Hepatocyte (in vitro differentiated cells): ENCODE results near the gene SPHK1. TPM values are rescaled to one million over a fixed set of nuclear protein-coding genes. Genes with fewer than 3 reads are reported as not detected.

Experiments used
- DNase-seq: peaks from one replicate; pipeline ENCODE4 v3.0.0-alpha.2; 2016; ENCODE audit warnings: low spot score
- H2AFZ ChIP-seq: fragments of 200-600 bp; sonication (generic); 2 replicates; pipeline ENCODE4 v1.6.0; 2016; ENCODE audit warnings: antibody characterized with exemption, mild to moderate bottlenecking
- H3K27ac ChIP-seq: fragments of 200-600 bp; sonication (generic); 2 replicates; pipeline ENCODE4 v1.5.1; 2016; ENCODE audit warnings: mild to moderate bottlenecking
- H3K27me3 ChIP-seq: fragments of 200-600 bp; sonication (generic); 2 replicates; pipeline ENCODE4 v1.6.1; 2016
- H3K36me3 ChIP-seq: fragments of 200-600 bp; sonication (generic); replicated peaks from 2 replicates; pipeline ENCODE4 v1.5.1; 2016; ENCODE audit warnings: low read depth; ENCODE audit not compliant: insufficient read depth
- H3K4me1 ChIP-seq: fragments of 200-600 bp; sonication (generic); 2 replicates; pipeline ENCODE4 v1.5.1; 2016; ENCODE audit warnings: mild to moderate bottlenecking, moderate library complexity; ENCODE audit not compliant: insufficient read depth
- H3K4me2 ChIP-seq: fragments of 200-600 bp; sonication (generic); 2 replicates; pipeline ENCODE4 v1.6.0; 2016
- H3K4me3 ChIP-seq: fragments of 200-600 bp; sonication (generic); 2 replicates; pipeline ENCODE4 v1.5.1; 2016; ENCODE audit warnings: mild to moderate bottlenecking
- H3K79me2 ChIP-seq: fragments of 200-600 bp; sonication (generic); 2 replicates; pipeline ENCODE4 v1.6.0; 2017; ENCODE audit warnings: mild to moderate bottlenecking
- H3K9me2 ChIP-seq: fragments of 200-600 bp; sonication (generic); replicated peaks from 2 replicates; pipeline ENCODE4 v1.6.0; 2017; ENCODE audit warnings: mild to moderate bottlenecking; ENCODE audit not compliant: insufficient read depth
- H3K9me3 ChIP-seq: fragments of 200-600 bp; sonication (generic); 2 replicates; pipeline ENCODE4 v1.5.1; 2016; ENCODE audit warnings: low read depth, mild to moderate bottlenecking
- H4K20me1 ChIP-seq: fragments of 200-600 bp; sonication (generic); 2 replicates; pipeline ENCODE4 v1.6.0; 2016; ENCODE audit warnings: mild to moderate bottlenecking; ENCODE audit not compliant: insufficient read depth, poor library complexity, severe bottlenecking
- CTCF ChIP-seq: fragments of 200-600 bp; sonication (generic); IDR thresholded peaks from 2 replicates; pipeline ENCODE4 v1.5.1; 2016; ENCODE audit warnings: antibody characterized with exemption, mild to moderate bottlenecking; ENCODE audit not compliant: poor library complexity
- EZH2 ChIP-seq: fragments of 200-600 bp; sonication (generic); IDR thresholded peaks from 2 replicates; pipeline ENCODE4 v1.6.1; 2016; ENCODE audit warnings: antibody characterized with exemption, mild to moderate bottlenecking, borderline replicate concordance
- EZH2phosphoT487 ChIP-seq: fragments of 200-600 bp; sonication (generic); IDR thresholded peaks from one replicate; pipeline ENCODE4 v1.6.1; 2018; ENCODE audit warnings: antibody characterized with exemption, mild to moderate bottlenecking, low read depth, moderate library complexity; ENCODE audit not compliant: unreplicated experiment, severe bottlenecking
- WGBS: methylation state at CpG from one replicate; pipeline ENCODE4 v1.1.6; 2016; ENCODE audit warnings: low lambda C conversion rate; ENCODE audit errors: missing lambda C conversion rate; 5-methylcytosine and 5-hydroxymethylcytosine counted together
- polyA plus RNA-seq: library from polyadenylated mRNA; unstranded; fragments of >200 nt; fragmentation: Nextera tagmentation; extraction: Ambion mirVana; gene quantifications from 2 replicates; pipeline ENCODE4 v1.2.1, GENCODE V29; 2016
- total RNA-seq: library from RNA; depleted of rRNA; stranded (reverse); fragments of >200 nt; gene quantifications from 2 replicates; pipeline ENCODE4 v1.2.3, GENCODE V29; 2014

The SPHK1 gene
- total and polyA plus RNA-seq, 2 experiments from 2014 or later = 5.2 to 15.2 TPM

GRCh38 chr17:76410328-76410965 is 26.0 kb downstream of the SPHK1 start:
- H3K4me3 ChIP-seq = no peak overlapping the region
- no peak overlapping the region for H2AFZ ChIP-seq
- H3K79me2 ChIP-seq = peaks cover 17% of the 10 kb centered on the region
- 95% methylated on average over 15 of the region's 15 CpGs for WGBS
- peaks cover 4% of the 10 kb centered on the region for H4K20me1 ChIP-seq
- H3K9me2 ChIP-seq = no peaks in the 10 kb centered on the region
- H3K4me2 ChIP-seq = no peak overlapping the region
- no peaks in the 10 kb centered on the region for H3K9me3 ChIP-seq
- DNase-seq = no peak
- H3K27ac ChIP-seq = no peak overlapping the region
- TF ChIP-seq EZH2phosphoT487 (no peak), EZH2 (no peak), CTCF (no peak)
- H3K27me3 ChIP-seq = no peaks in the 10 kb centered on the region
- H3K36me3 ChIP-seq = no peaks in the 10 kb centered on the region
- H3K4me1 ChIP-seq = peaks cover 4% of the 10 kb centered on the region

GRCh38 chr17:76411247-76411646 is 26.8 kb downstream of the SPHK1 start:
- H4K20me1 ChIP-seq = peaks cover 4% of the 10 kb centered on the region
- H2AFZ ChIP-seq = no peak overlapping the region
- H3K4me2 ChIP-seq = no peak overlapping the region
- DNase-seq = no peak
- 94% methylated on average over 5 of the region's 5 CpGs for WGBS
- H3K4me1 ChIP-seq = peaks cover 4% of the 10 kb centered on the region
- H3K4me3 ChIP-seq = no peak overlapping the region
- TF ChIP-seq CTCF (no peak), EZH2phosphoT487 (no peak), EZH2 (no peak)
- H3K9me3 ChIP-seq = no peaks in the 10 kb centered on the region
- H3K27ac ChIP-seq = no peak overlapping the region
- H3K27me3 ChIP-seq = no peaks in the 10 kb centered on the region
- no peaks in the 10 kb centered on the region for H3K9me2 ChIP-seq
- H3K79me2 ChIP-seq = peaks cover 18% of the 10 kb centered on the region
- H3K36me3 ChIP-seq = no peaks in the 10 kb centered on the region

GRCh38 chr17:76414334-76415295 is 30.2 kb downstream of the SPHK1 start:
- no peak overlapping the region for H3K27ac ChIP-seq
- H3K9me3 ChIP-seq = no peaks in the 10 kb centered on the region
- no peaks in the 10 kb centered on the region for H3K36me3 ChIP-seq
- H3K9me2 ChIP-seq = no peaks in the 10 kb centered on the region
- 64% methylated on average over 21 of the region's 21 CpGs for WGBS
- H2AFZ ChIP-seq = no peak overlapping the region
- H3K4me3 ChIP-seq = no peak overlapping the region
- no peaks in the 10 kb centered on the region for H3K27me3 ChIP-seq
- no peak overlapping the region for H3K4me2 ChIP-seq
- peaks cover 4% of the 10 kb centered on the region for H3K4me1 ChIP-seq
- TF ChIP-seq CTCF = no peak
- no peak for TF ChIP-seq EZH2phosphoT487
- no peak for TF ChIP-seq EZH2
- DNase-seq = peak; percentile 66
- peaks cover 28% of the 10 kb centered on the region for H3K79me2 ChIP-seq
- peaks cover 10% of the 10 kb centered on the region for H4K20me1 ChIP-seq
